Endothelial cell of umbilical vein (primary cell): ENCODE results near the gene OR13A1. TPM values are rescaled to one million over a fixed set of nuclear protein-coding genes. Genes with fewer than 3 reads are reported as not detected.

Experiments
- BruUV-seq: library from RNA; stranded (reverse); fragments of 400-500 nt; replicated peaks from 2 replicates; lab custom pipeline; 2021; lab: Mats Ljungman, UMichigan
- CTCF ChIA-PET: fragments of 300-600, 350-600 bp; sonication (Branson Sonifier 250); formaldehyde crosslinking; loops from one replicate; lab custom pipeline; 2021; ENCODE audit warnings: antibody characterized with exemption, inconsistent platforms; lab: Charles Lee
- POLR2A ChIA-PET: fragments of 300-600, 350-600 bp; sonication (Branson Sonifier 250); formaldehyde crosslinking; loops from one replicate; lab custom pipeline; 2021; ENCODE audit warnings: antibody characterized with exemption, inconsistent platforms; lab: Charles Lee
- DNase-seq: peaks from one replicate; pipeline ENCODE4 v3.0.0-alpha.2; 2011; ENCODE audit warnings: low read depth, low spot score
- FAIRE-seq: peaks from 2 replicates; lab custom pipeline; 2011; peaks lifted over from hg19 to GRCh38; lab: Jason Lieb, UNC
- H2AFZ ChIP-seq: 2 replicates; pipeline ENCODE4 v1.6.0; 2012; ENCODE audit warnings: low read depth, low read length, control low read depth, inconsistent platforms
- H3K27ac ChIP-seq: 2 replicates; pipeline ENCODE4 v1.5.1; 2011; ENCODE audit warnings: low read depth, mild to moderate bottlenecking, control low read depth, low read length, moderate library complexity; ENCODE audit not compliant: insufficient read depth
- H3K27me3 ChIP-seq, 2 experiments: 2 replicates each; pipeline versions ENCODE4 v1.6.0 to v1.6.1; 2011; ENCODE audit warnings: low read length in 2 of 2, mixed read lengths in 1 of 2; ENCODE audit not compliant: control insufficient read depth in 2 of 2, insufficient read depth in 2 of 2
- H3K36me3 ChIP-seq, 2 experiments: 2 replicates in 1 of 2; 3 replicates in 1 of 2; pipeline ENCODE4 v1.5.1; 2011; ENCODE audit warnings: low read length in 2 of 2, mild to moderate bottlenecking in 1 of 2, moderate library complexity in 1 of 2; ENCODE audit not compliant: control insufficient read depth in 2 of 2, insufficient read depth in 2 of 2; ENCODE audit errors: extremely low read depth in 1 of 2
- H3K4me1 ChIP-seq: 3 replicates; pipeline ENCODE4 v1.5.1; 2011; ENCODE audit warnings: mild to moderate bottlenecking, low read length; ENCODE audit not compliant: control insufficient read depth, insufficient read depth; ENCODE audit errors: extremely low read depth
- H3K4me2 ChIP-seq: 2 replicates; pipeline ENCODE4 v1.6.1; 2011; ENCODE audit warnings: low read length, control low read depth, mixed read lengths; ENCODE audit not compliant: insufficient read depth
- H3K4me3 ChIP-seq, 3 experiments: fragments of 200-600 bp in 1 of 3; sonication (generic), shearing (Covaris generic) in 1 of 3; replicated peaks in 1 of 3; 2 replicates each; pipeline ENCODE4 v1.5.1; 2011 to 2016; ENCODE audit warnings: control low read depth in 3 of 3, low read length in 3 of 3, mild to moderate bottlenecking in 2 of 3, inconsistent platforms in 1 of 3, low read depth in 1 of 3, moderate library complexity in 1 of 3; ENCODE audit not compliant: insufficient read depth in 1 of 3
- H3K79me2 ChIP-seq: 2 replicates; pipeline ENCODE4 v1.6.0; 2012; ENCODE audit warnings: low read length, inconsistent platforms; ENCODE audit not compliant: control insufficient read depth, insufficient read depth
- H3K9ac ChIP-seq: replicated peaks from 2 replicates; pipeline ENCODE3; 2011; ENCODE audit warnings: low read length, control low read depth; ENCODE audit not compliant: insufficient read depth; ENCODE audit errors: extremely low read depth
- H3K9me1 ChIP-seq: replicated peaks from 3 replicates; pipeline ENCODE4 v1.6.0; 2011; ENCODE audit warnings: mild to moderate bottlenecking, low read length; ENCODE audit not compliant: control insufficient read depth, insufficient read depth; ENCODE audit errors: extremely low read depth
- H3K9me3 ChIP-seq: replicated peaks from 2 replicates; pipeline ENCODE4 v1.5.1; 2012; ENCODE audit warnings: low read length, inconsistent platforms; ENCODE audit not compliant: control insufficient read depth, insufficient read depth
- H4K20me1 ChIP-seq: replicated peaks from 2 replicates; pipeline ENCODE3; 2011; ENCODE audit warnings: mild to moderate bottlenecking, low read length; ENCODE audit not compliant: control insufficient read depth, insufficient read depth; ENCODE audit errors: extremely low read depth
- EZH2 ChIP-seq: IDR thresholded peaks from 2 replicates; pipeline ENCODE4 v1.6.1; 2012; ENCODE audit warnings: borderline replicate concordance, low read depth, mild to moderate bottlenecking, moderate library complexity, low read length, inconsistent platforms; ENCODE audit not compliant: severe bottlenecking
- FOS ChIP-seq: IDR thresholded peaks from 2 replicates; pipeline ENCODE4 v1.6.1; 2011; ENCODE audit warnings: mild to moderate bottlenecking, low read length, moderate library complexity, borderline replicate concordance; ENCODE audit not compliant: insufficient read depth
- GATA2 ChIP-seq: IDR thresholded peaks from 2 replicates; pipeline ENCODE4 v1.7.0; 2011; ENCODE audit warnings: low read depth, mild to moderate bottlenecking, moderate library complexity, mixed read lengths, low read length; ENCODE audit not compliant: insufficient read length, insufficient read depth
- JUN ChIP-seq: IDR thresholded peaks from 2 replicates; pipeline ENCODE4 v1.6.1; 2011; ENCODE audit warnings: borderline replicate concordance, low read depth; ENCODE audit not compliant: insufficient read length, insufficient read depth
- MYC ChIP-seq: IDR thresholded peaks from one replicate; pipeline ENCODE4 v1.6.1; 2011; ENCODE audit warnings: mild to moderate bottlenecking, low read depth, low read length
- POLR2A ChIP-seq: IDR thresholded peaks from 2 replicates; pipeline ENCODE4 v1.6.1; 2012; ENCODE audit warnings: low read depth, mild to moderate bottlenecking, control low read depth, low read length
- POLR2AphosphoS5 ChIP-seq: IDR thresholded peaks from 2 replicates; pipeline ENCODE4 v1.6.1; 2012; ENCODE audit warnings: low read depth, mild to moderate bottlenecking, control low read depth, low read length, moderate library complexity; ENCODE audit not compliant: insufficient read depth
- dilution Hi-C: fragments of 300-500 bp; cut with MboI; formaldehyde crosslinking; loops from one replicate; pipeline ENCODE4 v1.15.0; 2019; ENCODE audit warnings: low sequenced_read_pairs; ENCODE audit not compliant: extremely low pct_ligation_motif_present
- intact Hi-C: fragments of 100-400 bp; cut with micrococcal nuclease; formaldehyde crosslinking; loops from one replicate; pipeline ENCODE4 v1.10.0; 2022
- polyA plus RNA-seq, 4 experiments: library from polyadenylated mRNA; depleted of rRNA in 3 of 4; stranded (reverse) in 3 of 4; unstranded in 1 of 4; fragments of >200 nt; gene quantifications; 2 replicates each; pipeline versions ENCODE4 v1.2.1 to v1.2.3, GENCODE V29; 2011 to 2012; ENCODE audit warnings: missing spikeins in 1 of 4
- total RNA-seq: library from RNA; stranded (reverse); gene quantifications from 2 replicates; pipeline ENCODE4 v1.2.3, GENCODE V29; 2021
- TF ChIP-seq, protein P1 (sequence below), 2 donors: IDR thresholded peaks; 1 replicate in 1 of 2; 2 replicates in 1 of 2; pipeline ENCODE4 v1.5.1; 2011; ENCODE audit warnings: low read length in 2 of 2, mild to moderate bottlenecking in 2 of 2, moderate library complexity in 2 of 2, control low read depth in 1 of 2, inconsistent platforms in 1 of 2, low read depth in 1 of 2; ENCODE audit not compliant: insufficient read depth in 1 of 2; ENCODE audit errors: extremely low read depth in 1 of 2
- TF ChIP-seq, protein P2 (sequence below): IDR thresholded peaks from 2 replicates; pipeline ENCODE4 v1.6.1; 2011; ENCODE audit not compliant: insufficient read depth, insufficient read length

OR13A1 gene
- total and polyA plus RNA-seq, 2 donors (not counting 3 experiments of a cell fraction or from before 2014, with no cell fraction given): not detected

DNA sequence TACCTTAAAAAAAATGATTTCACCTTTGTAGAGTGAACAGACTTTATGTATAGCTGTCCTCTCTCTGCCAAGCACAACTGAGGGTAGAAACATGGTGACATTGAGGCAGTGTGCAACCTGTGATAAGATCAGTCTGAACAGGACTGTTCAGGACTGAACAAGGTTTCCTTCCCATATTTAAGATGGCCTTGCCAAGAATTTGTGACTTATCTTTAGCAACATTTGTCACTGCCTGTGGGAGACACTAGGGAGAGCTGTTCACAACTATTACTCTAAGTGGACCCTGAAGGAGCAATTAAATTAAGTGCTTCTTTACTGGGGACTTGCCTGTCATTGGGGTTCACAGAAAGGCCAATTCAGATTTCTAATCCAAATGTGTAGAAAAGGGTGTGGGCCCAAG lies 6.7 kb downstream of the OR13A1 start:
- Histone ChIP-seq H3K79me2 (no peaks in the 10 kb centered on the region), H2AFZ (no peak overlapping the region), H3K27ac (no peak overlapping the region), H3K36me3 (no peaks in the 10 kb centered on the region), H3K9me3 (no peaks in the 10 kb centered on the region), H3K4me1 (no peaks in the 10 kb centered on the region), H3K9me1 (no peaks in the 10 kb centered on the region), H3K9ac (no peak overlapping the region), H3K27me3 (peaks cover 2 to 3% of the 10 kb centered on the region in 2 experiments), H4K20me1 (no peaks in the 10 kb centered on the region), H3K4me2 (no peak overlapping the region), H3K4me3 (no peak overlapping the region)
- dilution Hi-C loops (no loop called here), intact Hi-C loops (no loop called here)
- TF ChIP-seq, protein P1, sequence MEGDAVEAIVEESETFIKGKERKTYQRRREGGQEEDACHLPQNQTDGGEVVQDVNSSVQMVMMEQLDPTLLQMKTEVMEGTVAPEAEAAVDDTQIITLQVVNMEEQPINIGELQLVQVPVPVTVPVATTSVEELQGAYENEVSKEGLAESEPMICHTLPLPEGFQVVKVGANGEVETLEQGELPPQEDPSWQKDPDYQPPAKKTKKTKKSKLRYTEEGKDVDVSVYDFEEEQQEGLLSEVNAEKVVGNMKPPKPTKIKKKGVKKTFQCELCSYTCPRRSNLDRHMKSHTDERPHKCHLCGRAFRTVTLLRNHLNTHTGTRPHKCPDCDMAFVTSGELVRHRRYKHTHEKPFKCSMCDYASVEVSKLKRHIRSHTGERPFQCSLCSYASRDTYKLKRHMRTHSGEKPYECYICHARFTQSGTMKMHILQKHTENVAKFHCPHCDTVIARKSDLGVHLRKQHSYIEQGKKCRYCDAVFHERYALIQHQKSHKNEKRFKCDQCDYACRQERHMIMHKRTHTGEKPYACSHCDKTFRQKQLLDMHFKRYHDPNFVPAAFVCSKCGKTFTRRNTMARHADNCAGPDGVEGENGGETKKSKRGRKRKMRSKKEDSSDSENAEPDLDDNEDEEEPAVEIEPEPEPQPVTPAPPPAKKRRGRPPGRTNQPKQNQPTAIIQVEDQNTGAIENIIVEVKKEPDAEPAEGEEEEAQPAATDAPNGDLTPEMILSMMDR (IDR thresholded peaks at IDR 0.05; ENCODE audit: extremely low read depth in 1 of 2, insufficient read depth in 1 of 2, low read depth in 1 of 2, low read length in 2 of 2): no peak
- no peak for TF ChIP-seq FOS
- no peak for TF ChIP-seq POLR2A
- no peak for TF ChIP-seq MYC
- TF ChIP-seq EZH2: no peak
- TF ChIP-seq JUN: no peak
- no peak for TF ChIP-seq GATA2
- TF ChIP-seq POLR2AphosphoS5: no peak
- TF ChIP-seq, protein P2, sequence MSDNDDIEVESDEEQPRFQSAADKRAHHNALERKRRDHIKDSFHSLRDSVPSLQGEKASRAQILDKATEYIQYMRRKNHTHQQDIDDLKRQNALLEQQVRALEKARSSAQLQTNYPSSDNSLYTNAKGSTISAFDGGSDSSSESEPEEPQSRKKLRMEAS: no peak
- POLR2A ChIA-PET: no interaction called here
- CTCF ChIA-PET: interaction anchor here (0.7 to 1.8 kb wide), 2 partner anchors 59 to 74 kb away, joined by 3 to 6 read pairs; no protein-coding TSS in a partner anchor
- DNase-seq (no peak), FAIRE-seq (no peak)
- no TSS peak for BruUV-seq
